GM04503 (cell line): ENCODE measurements around the gene COX10.
"Not testable (repeated sequence)": the region's sequence is repeated elsewhere in the genome, so short reads cannot be mapped to it uniquely, and the experiment has no call there.

Experiments
- DNase-seq: peaks from one replicate; pipeline ENCODE4 v3.0.0-alpha.2; 2012; ENCODE audit warnings: low read depth

The COX10 gene

DNA sequence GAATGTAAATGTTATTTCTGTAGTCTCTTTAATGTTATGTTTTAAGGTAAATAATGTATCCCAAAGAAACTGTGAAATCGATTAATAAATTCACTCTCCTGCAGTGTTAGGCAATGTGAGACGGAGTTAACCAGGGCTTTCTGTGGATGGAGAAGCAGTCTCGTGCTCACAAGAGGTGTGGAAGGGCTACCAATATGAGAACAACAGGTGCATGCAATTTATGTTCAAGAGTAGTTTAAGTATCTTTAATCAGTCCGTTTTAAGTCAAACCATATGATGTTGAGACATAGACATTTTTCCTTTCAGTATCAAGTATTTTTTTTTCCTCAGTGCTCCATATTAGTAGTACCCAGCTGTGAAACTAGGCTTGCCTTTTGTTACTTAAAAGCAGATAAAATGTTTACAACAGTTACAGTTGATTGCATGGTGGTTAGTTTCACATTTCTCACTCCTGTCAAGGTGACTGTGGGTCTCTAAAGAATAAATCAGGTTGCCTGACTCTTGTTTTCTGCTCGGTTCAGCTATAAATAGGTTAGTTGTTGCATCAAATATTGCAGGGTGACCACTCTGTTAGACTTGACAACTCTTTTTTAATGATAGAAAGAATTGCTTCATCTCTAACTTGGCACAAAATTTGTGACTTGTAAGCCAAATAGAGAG, 54.4 kb downstream of the COX10 start:
- DNase-seq, result no peak

DNA sequence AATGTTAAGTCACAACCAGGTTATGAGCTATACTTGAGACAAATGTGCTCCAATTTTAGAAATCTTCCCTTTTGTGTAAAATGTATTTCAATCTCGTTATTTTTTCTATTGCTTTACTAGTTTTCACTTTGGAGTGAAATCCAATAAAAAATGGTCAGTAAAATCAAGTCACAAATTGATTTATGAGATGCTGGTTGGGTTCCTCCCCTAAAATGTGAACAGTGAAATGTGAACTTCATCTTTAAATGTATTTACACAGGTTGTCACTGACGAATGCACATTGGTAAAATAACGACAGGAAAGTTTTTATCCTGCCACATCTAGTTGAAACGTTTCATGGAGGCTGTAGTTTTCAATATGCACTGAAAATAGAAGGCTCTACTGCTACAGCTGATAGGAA, 55.5 kb downstream of the COX10 start:
- DNase-seq, result no peak

- DNase-seq, result no peak
These were observed 56.3 kb downstream of the COX10 start for GRCh38 chr17:14125518-14126137.

DNA sequence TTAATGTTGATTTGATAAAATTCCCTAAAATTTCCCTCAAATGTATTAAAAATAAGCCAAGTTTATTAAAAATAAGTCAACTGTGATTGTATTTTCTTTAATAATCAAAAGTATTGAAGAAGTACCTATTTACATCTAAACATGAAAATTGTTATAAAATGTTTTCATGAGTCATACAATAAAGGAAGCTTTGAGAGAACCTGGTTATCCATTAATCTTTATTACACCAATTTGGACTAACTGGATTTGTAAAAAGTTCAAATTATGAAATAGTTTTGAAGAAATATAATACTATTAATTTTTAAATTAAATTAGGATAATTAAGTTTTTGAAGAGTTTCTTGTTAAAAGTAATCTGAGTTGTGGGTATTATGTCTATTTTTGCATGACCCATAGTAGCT, 63.8 kb downstream of the COX10 start:
- DNase-seq, result no peak

DNA sequence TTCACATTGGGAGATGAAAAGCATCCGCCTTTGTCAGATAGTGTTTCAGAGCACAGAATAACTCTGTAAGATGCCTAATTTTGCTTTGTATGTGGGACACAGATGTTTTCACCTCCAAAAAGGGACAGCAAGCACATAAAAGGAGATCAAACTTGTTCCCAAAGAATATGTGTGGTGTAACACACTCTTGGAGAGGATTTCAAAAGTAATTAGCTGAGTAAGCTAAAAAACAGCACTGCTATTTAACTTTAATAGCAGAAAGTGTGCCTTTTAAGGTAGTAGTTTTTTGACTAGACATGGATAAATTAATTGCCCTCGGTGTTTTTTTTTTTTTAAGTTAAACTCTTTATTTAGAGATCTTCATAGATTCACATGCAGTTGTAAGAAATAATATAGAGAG, 65.2 kb downstream of the COX10 start:
- no peak for DNase-seq

- no peak for DNase-seq
These were observed 66.7 kb downstream of the COX10 start for GRCh38 chr17:14135906-14136590.

DNA sequence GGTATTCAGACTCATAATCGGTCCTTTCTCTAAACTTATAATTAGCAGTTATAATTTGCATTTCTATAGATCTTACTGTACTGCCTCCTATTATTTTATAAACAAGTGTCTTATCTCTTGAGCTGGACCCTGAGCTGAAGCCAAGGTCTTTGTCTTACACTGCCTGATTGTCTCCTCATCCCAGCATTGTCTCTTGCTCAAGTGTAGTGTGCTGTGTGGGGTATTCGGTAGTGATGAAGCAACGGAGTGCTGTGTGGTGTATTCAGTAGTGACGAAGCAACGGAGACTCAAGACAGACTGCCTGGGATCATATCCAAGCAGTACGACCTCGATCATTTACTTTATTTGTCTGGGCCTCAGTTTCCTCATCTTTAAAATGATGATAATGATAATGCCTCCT, 69.3 kb downstream of the COX10 start:
- DNase-seq, result no peak

DNA sequence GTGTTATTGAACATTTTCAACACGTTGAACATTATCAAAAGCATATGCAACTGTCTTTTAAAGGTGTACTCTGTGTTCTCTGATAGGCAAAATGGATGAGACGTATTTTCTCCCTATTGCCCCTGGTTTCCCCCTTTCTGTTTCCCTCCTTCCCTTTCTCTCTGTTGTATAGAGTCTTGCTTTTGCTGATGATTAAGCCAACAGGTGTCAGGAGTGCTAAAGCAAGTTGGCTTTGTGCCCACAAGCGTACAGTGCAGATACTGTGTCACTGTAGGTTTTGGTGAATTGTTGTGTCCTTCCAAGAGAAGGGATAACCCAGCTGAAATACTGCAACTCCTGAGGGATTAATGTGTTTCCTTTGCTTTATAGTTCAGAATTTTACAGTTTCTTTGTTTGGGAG, 74.4 kb downstream of the COX10 start:
- DNase-seq, result no peak

- DNase-seq, result no peak
These were observed 75.2 kb downstream of the COX10 start for GRCh38 chr17:14144508-14144907.

DNA sequence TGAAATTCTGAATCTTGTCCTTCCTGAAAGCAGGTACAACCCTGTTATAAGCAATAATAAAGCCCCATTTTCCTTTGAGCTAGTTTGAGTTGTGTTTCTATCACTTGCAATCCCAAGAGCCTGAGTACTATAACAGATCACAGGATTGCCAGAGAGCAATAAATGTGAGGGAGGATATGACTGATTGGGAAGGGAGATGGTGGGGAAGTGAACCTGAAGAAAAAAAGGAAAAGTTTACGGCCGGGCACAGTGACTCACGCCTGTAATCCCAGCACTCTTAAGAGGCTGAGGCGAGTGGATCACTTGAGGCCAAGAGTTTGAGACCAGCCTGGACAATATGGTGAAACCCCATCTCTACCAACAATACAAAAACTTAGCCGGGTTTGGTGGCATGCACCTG, 80.4 kb downstream of the COX10 start:
- no peak for DNase-seq

GRCh38 chr17:14150619-14151018, 81.3 kb downstream of the COX10 start:
- DNase-seq, result no peak

GRCh38 chr17:14152721-14153120, 83.4 kb downstream of the COX10 start:
- DNase-seq, result no peak

- DNase-seq, result no peak
These were observed 84.1 kb downstream of the COX10 start for GRCh38 chr17:14153374-14153773.

- DNase-seq, result peak; percentile 53
These were observed 87.4 kb downstream of the COX10 start for GRCh38 chr17:14156689-14157088.

GRCh38 chr17:14157822-14158221, 88.5 kb downstream of the COX10 start:
- no peak for DNase-seq

DNA sequence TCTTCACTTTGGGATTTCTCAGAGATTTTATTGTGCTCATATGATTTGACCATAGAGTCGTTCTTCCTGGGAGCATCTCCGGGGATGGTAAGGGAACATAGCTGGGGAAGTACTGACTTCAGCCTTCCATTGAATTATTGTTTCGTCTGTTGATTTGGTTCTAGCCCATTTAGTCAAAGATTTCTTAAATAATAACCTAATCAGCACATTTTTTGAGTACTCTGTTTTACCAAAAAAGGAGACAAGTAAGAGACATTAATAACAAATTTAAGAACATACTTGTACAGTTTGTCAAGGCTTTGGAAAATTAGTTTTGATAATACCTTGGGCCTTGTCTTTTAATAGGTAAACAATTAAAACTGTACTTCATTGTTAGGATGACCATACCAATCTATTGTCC, 89.4 kb downstream of the COX10 start:
- DNase-seq, result no peak

DNA sequence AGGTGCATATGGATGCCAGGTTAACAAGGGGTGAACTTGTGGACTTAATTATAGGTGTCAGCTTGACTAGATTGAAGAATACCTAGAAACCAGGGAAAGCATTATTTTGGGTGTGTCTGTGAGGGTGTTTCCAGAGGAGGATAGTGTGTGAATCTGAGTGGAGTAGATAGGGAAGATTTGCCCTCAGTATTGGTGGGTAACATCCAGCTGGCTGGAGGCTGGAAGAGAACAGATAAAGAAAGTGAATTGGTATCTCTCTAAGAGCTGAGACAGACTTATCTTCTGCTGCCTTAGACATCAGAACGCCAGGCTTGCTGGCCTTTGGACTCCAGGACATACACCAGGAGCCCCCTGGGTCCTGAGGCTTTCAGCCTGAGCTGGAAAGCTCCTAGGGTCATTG, 92.1 kb downstream of the COX10 start:
- no peak for DNase-seq

GRCh38 chr17:14165616-14166015, 96.3 kb downstream of the COX10 start:
- DNase-seq, result no peak

GRCh38 chr17:14167831-14168230, 98.5 kb downstream of the COX10 start:
- DNase-seq, result not testable (repeated sequence)

DNA sequence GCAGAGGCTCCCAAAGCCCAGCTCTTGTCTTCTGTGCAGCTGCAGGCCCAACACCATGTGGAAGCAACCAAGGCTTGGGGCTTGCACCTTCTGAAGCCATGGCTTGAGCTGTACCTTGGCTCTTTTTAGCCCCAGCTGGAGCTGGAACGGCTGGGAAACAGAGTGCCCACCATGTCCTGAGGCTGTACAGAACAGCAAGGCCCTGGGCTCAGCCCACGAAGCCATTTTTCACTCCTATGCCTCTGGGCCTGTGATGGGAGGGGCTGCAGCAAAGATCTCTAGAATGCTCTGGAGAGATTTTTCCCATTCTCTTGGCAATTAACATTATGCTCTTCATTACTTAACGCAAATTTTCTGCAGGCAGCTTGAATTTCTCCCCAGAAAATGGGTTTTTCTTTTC, 99.3 kb downstream of the COX10 start:
- DNase-seq, result no peak

DNA sequence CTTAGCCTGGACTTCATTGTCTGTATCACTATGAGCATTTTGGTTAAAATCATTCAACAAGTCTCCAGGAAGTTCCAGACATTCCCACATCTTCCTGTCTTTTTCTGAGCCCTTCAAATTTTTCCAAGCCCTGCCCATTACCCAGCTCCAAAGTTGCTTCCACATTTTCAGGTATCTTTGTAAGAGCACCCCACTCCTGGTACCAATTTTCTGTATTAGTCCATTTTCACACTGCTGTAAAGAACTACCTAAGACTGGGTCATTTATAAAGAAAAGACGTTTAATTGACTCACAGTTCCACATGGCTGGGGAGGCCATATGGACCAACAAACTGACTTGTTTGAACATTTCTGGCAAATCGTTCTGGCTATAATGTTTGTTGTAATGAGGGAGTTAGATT, 100.0 kb downstream of the COX10 start:
- DNase-seq, result no peak

DNA sequence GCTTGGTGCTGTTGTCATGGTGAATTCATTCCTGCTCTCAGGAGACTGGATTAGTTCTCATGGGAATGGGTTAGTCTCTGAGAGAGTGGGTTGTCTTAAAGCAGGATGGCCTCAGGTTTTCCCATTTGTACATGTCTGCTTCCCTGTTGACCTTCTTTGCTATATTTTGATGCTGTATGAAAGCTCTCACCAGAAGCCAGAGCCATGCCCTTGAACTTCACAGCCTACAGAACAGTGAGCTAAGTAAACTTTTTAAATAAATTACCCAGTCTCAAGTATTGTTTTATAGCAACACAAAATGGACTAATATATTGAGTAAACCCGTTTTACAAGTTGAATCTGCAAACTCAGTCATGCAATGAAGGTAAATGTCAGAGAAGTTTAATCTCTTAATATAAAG, 100.6 kb downstream of the COX10 start:
- no peak for DNase-seq

GRCh38 chr17:14176989-14177388, 107.7 kb downstream of the COX10 start:
- not testable (repeated sequence) for DNase-seq

- DNase-seq, result not testable (repeated sequence)
These were observed 108.5 kb downstream of the COX10 start for GRCh38 chr17:14177801-14178200.
